OCI-LY7 (cell line): ENCODE results near the gene PPP1R7. TPM values are rescaled to one million over a fixed set of nuclear protein-coding genes. Genes with fewer than 3 reads are reported as not detected.

Source experiments
- BruUV-seq: library from RNA; stranded (reverse); fragments of 400-500 nt; replicated peaks from 2 replicates; lab custom pipeline; 2021; lab: Mats Ljungman, UMichigan
- CTCF ChIA-PET: fragments of 300-600 bp; sonication (Branson Sonifier 250); formaldehyde crosslinking; loops from one replicate; lab custom pipeline; 2022; ENCODE audit warnings: antibody characterized with exemption; ENCODE audit not compliant: unreplicated experiment; lab: Charles Lee
- POLR2A ChIA-PET: fragments of 300-600 bp; sonication (Branson Sonifier 250); formaldehyde crosslinking; loops from one replicate; lab custom pipeline; 2022; ENCODE audit warnings: antibody characterized with exemption; lab: Charles Lee
- DNase-seq: peaks from one replicate; pipeline ENCODE4 v3.0.0-alpha.2; 2015; ENCODE audit warnings: low spot score
- H2AFZ ChIP-seq: fragments of 200-600 bp; sonication (generic), shearing (Covaris generic); 2 replicates; pipeline ENCODE4 v1.6.1; 2014; ENCODE audit warnings: mild to moderate bottlenecking, antibody characterized with exemption, low read length, moderate library complexity
- H3K27ac ChIP-seq: fragments of 200-600 bp; sonication (generic); 2 replicates; pipeline ENCODE4 v1.5.1; 2014; ENCODE audit warnings: mixed run types, low read depth, mild to moderate bottlenecking, moderate library complexity, low read length, inconsistent platforms; ENCODE audit not compliant: poor library complexity, severe bottlenecking
- H3K36me3 ChIP-seq: fragments of 200-600 bp; sonication (generic); 2 replicates; pipeline ENCODE4 v1.6.1; 2014; ENCODE audit warnings: mild to moderate bottlenecking, antibody characterized with exemption, low read length, moderate library complexity, mixed read lengths; ENCODE audit not compliant: insufficient read depth
- H3K4me1 ChIP-seq: fragments of 200-600 bp; sonication (generic); 2 replicates; pipeline ENCODE4 v1.5.1; 2014; ENCODE audit warnings: mild to moderate bottlenecking, low read length; ENCODE audit not compliant: insufficient read depth, poor library complexity, severe bottlenecking
- H3K4me2 ChIP-seq: fragments of 200-600 bp; sonication (generic); 2 replicates; pipeline ENCODE4 v1.6.1; 2014; ENCODE audit warnings: mild to moderate bottlenecking, low read length
- H3K4me3 ChIP-seq: fragments of 200-600 bp; sonication (generic); 2 replicates; pipeline ENCODE4 v1.5.1; 2014; ENCODE audit warnings: mild to moderate bottlenecking, low read depth, low read length; ENCODE audit not compliant: poor library complexity, severe bottlenecking
- H3K79me2 ChIP-seq: fragments of 200-600 bp; sonication (generic); 2 replicates; pipeline ENCODE4 v1.6.1; 2016; ENCODE audit warnings: low read depth, mild to moderate bottlenecking, low read length, moderate library complexity, mixed read lengths; ENCODE audit not compliant: insufficient read depth
- H3K9me2 ChIP-seq: fragments of 200-600 bp; sonication (generic); 2 replicates; pipeline ENCODE4 v1.6.1; 2016; ENCODE audit warnings: mild to moderate bottlenecking, low read length, mixed read lengths; ENCODE audit not compliant: insufficient read depth
- H3K9me3 ChIP-seq: fragments of 200-600 bp; sonication (generic); 2 replicates; pipeline ENCODE4 v1.6.1; 2014; ENCODE audit warnings: mild to moderate bottlenecking, mixed run types, low read length, mixed read lengths
- H4K20me1 ChIP-seq: fragments of 200-600 bp; sonication (generic); 2 replicates; pipeline ENCODE4 v1.6.1; 2014; ENCODE audit warnings: mild to moderate bottlenecking, antibody characterized with exemption, low read length, moderate library complexity, mixed read lengths; ENCODE audit not compliant: insufficient read depth
- EZH2phosphoT487 ChIP-seq: fragments of 200-600 bp; sonication (generic); IDR thresholded peaks from 2 replicates; pipeline ENCODE4 v1.6.1; 2018; ENCODE audit warnings: low read depth, borderline replicate concordance, mild to moderate bottlenecking, mixed run types, antibody characterized with exemption, low read length, moderate library complexity, mixed read lengths
- intact Hi-C: fragments of 100-400 bp; cut with micrococcal nuclease; formaldehyde crosslinking; loops from one replicate; pipeline ENCODE4 v1.10.0; 2022; ENCODE audit not compliant: unreplicated experiment
- total RNA-seq, 2 experiments: library from RNA; depleted of rRNA in 1 of 2; stranded (reverse); fragments of >200 nt in 1 of 2; shearing (Covaris generic) in 1 of 2; gene quantifications; 2 replicates each; pipeline ENCODE4 v1.2.3, GENCODE V29; 2014 to 2022
- TF ChIP-seq, protein P1 (sequence below): fragments of 200-600 bp; sonication (generic); conservative IDR thresholded peaks from 2 replicates; pipeline ENCODE4 v1.5.1; 2014; ENCODE audit warnings: mild to moderate bottlenecking, antibody characterized with exemption, low read length, moderate library complexity, mixed read lengths

PPP1R7 gene
- total RNA-seq, 2 experiments from 2014 or later = 46.0 to 82.0 TPM

- no TSS peak for BruUV-seq
- peak; percentile 12 for DNase-seq
- Histone ChIP-seq H3K4me2 (no peak overlapping the region), H2AFZ (no peak overlapping the region), H3K4me3 (no peak overlapping the region), H3K4me1 (no peaks in the 10 kb centered on the region), H3K36me3 (no peaks in the 10 kb centered on the region), H3K27ac (no peak overlapping the region), H4K20me1 (no peaks in the 10 kb centered on the region), H3K79me2 (no peaks in the 10 kb centered on the region), H3K9me2 (no peaks in the 10 kb centered on the region), H3K9me3 (no peaks in the 10 kb centered on the region)
- CTCF ChIA-PET = no interaction called here
- POLR2A ChIA-PET = no interaction called here
- TF ChIP-seq, protein P1, sequence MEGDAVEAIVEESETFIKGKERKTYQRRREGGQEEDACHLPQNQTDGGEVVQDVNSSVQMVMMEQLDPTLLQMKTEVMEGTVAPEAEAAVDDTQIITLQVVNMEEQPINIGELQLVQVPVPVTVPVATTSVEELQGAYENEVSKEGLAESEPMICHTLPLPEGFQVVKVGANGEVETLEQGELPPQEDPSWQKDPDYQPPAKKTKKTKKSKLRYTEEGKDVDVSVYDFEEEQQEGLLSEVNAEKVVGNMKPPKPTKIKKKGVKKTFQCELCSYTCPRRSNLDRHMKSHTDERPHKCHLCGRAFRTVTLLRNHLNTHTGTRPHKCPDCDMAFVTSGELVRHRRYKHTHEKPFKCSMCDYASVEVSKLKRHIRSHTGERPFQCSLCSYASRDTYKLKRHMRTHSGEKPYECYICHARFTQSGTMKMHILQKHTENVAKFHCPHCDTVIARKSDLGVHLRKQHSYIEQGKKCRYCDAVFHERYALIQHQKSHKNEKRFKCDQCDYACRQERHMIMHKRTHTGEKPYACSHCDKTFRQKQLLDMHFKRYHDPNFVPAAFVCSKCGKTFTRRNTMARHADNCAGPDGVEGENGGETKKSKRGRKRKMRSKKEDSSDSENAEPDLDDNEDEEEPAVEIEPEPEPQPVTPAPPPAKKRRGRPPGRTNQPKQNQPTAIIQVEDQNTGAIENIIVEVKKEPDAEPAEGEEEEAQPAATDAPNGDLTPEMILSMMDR = no peak
- TF ChIP-seq EZH2phosphoT487 = no peak
- intact Hi-C loops = no loop called here
Measured at GRCh38 chr2:241211276-241211675, 61.0 kb downstream of the PPP1R7 start.

DNA sequence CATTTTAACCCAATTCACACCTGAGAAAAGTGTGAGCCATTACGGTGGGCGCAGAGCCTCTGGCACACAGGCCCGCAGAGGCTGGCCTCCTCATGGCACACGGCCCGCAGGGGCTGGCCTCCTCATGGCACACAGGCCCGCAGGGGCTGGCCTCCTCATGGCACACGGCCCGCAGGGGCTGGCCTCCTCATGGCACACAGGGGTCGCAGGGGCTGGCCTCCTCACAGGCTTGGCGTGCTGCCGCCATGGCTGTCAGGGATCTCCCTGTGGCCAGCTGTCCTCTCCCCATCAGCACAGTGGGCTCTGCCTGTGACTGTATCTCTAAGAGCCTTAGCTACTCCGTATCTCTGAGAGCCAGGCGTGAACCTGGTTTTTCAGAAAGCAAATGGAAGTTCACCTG, 62.8 kb downstream of the PPP1R7 start:
- BruUV-seq = no TSS peak
- Histone ChIP-seq H3K9me3 (no peaks in the 10 kb centered on the region), H3K79me2 (no peaks in the 10 kb centered on the region), H2AFZ (no peak overlapping the region), H4K20me1 (no peaks in the 10 kb centered on the region), H3K4me1 (no peaks in the 10 kb centered on the region), H3K4me3 (no peak overlapping the region), H3K4me2 (no peak overlapping the region), H3K9me2 (no peaks in the 10 kb centered on the region), H3K36me3 (no peaks in the 10 kb centered on the region), H3K27ac (no peak overlapping the region)
- POLR2A ChIA-PET = no interaction called here
- intact Hi-C loops = no loop called here
- no peak for TF ChIP-seq EZH2phosphoT487
- TF ChIP-seq, protein P1 = no peak
- no peak for DNase-seq
- CTCF ChIA-PET = no interaction called here

GRCh38 chr2:241213567-241213966, 63.3 kb downstream of the PPP1R7 start:
- Histone ChIP-seq H3K4me1 (peaks cover 5% of the 10 kb centered on the region), H3K9me2 (no peaks in the 10 kb centered on the region), H3K4me2 (no peak overlapping the region), H3K9me3 (no peaks in the 10 kb centered on the region), H3K79me2 (no peaks in the 10 kb centered on the region), H3K4me3 (no peak overlapping the region), H3K36me3 (no peaks in the 10 kb centered on the region), H3K27ac (no peak overlapping the region), H4K20me1 (no peaks in the 10 kb centered on the region), H2AFZ (no peak overlapping the region)
- no peak for TF ChIP-seq EZH2phosphoT487
- TF ChIP-seq, protein P1 = no peak
- CTCF ChIA-PET = no interaction called here
- intact Hi-C loops = no loop called here
- POLR2A ChIA-PET = no interaction called here
- no peak for DNase-seq
- BruUV-seq = no TSS peak
